Transverse colon (tissue), 3 donors: ENCODE measurements around the gene LHFPL4.

ENCODE experiments used
- CTCF ChIP-seq, 5 experiments: fragments of 200-600 bp in 3 of 5; fragments of 450-650 bp in 2 of 5; sonication (generic) in 3 of 5; IDR thresholded peaks; 1 replicate in 2 of 5; 2 replicates in 3 of 5; pipeline ENCODE4 v1.5.1; 2016 to 2017; ENCODE audit warnings: antibody characterized with exemption in 5 of 5, inconsistent platforms in 3 of 5, mild to moderate bottlenecking in 2 of 5, moderate library complexity in 1 of 5
- EP300 ChIP-seq: sonication (generic); formaldehyde crosslinking; IDR thresholded peaks from one replicate; pipeline ENCODE4 v1.6.1; 2017; ENCODE audit warnings: antibody characterized with exemption, low read depth
- POLR2A ChIP-seq: fragments of 450-650 bp; IDR thresholded peaks from one replicate; pipeline ENCODE4 v1.6.1; 2016; ENCODE audit warnings: antibody characterized with exemption, mild to moderate bottlenecking, moderate library complexity

DNA sequence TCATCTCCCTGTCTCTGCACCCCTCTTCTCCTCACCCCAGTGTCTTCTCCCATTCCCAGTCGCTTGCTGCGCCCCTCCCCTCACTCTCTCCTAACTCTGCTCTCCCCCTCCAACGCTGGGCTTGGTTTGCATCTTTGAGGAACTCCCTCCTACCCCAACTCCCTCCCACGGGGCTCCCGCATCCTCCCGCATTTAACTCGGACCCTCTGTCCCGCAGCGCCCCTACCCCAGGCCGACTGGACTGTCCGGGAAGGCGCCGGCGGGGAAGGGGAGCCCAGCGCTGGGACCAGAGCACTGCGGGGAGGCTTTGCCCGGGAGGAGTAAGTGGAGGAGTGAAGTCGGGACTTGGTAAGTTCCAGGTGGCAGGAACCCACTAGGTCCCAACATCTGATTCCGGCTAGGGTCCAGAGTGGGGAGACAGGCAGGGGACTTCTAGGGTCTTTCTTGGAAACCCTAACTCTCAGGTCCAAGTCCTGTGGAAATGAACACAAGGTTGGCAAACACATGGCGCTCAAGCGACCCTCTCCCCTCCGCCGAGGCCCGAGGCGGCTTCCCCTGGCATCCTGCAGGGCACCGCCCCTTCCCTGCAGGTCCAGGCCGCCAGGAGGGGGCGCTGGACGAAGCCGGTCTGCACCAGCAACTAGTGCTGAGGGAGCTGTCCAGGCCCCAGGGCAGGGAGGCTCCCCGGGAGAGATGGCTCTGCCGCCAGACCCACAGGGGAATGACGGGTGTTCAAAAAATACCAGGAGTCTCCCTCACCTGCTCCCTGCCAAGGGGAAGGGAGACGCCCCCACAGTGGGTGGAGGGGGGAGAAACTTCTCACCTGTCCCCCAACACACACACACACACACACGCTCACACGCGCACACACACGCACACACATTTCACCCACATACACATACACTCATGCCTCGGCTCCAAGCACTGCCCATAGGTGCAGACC lies 53.2 kb downstream of the LHFPL4 start:
- no peak for TF ChIP-seq EP300
- TF ChIP-seq CTCF (IDR thresholded peaks at IDR 0.05) = peak; percentile 42 to 66 (median 50)
- no peak for TF ChIP-seq POLR2A
